ENCODE data around the gene TTLL13.

The TTLL13 gene

GRCh38 chr15:90227336-90227735 is 22.0 kb upstream of the TTLL13 start:
- no peaks in the 10 kb centered on the region for H3K9me3 Mint-ChIP-seq
- no peak overlapping the region for H3K4me3 Mint-ChIP-seq

GRCh38 chr15:90227816-90228772 is 21.3 kb upstream of the TTLL13 start:
- H3K27ac Mint-ChIP-seq = no peak overlapping the region
- peaks cover 33% of the 10 kb centered on the region for H3K4me1 Mint-ChIP-seq (ENCODE audit: low read depth)
- H3K36me3 Mint-ChIP-seq (ENCODE audit: low read depth) = peaks cover 44% of the 10 kb centered on the region
- no peak overlapping the region for H3K4me3 Mint-ChIP-seq
- no peaks in the 10 kb centered on the region for H3K27me3 Mint-ChIP-seq (ENCODE audit: low read depth)
- H3K9me3 Mint-ChIP-seq = no peaks in the 10 kb centered on the region

More at GRCh38 chr15:90227336-90227735, 22.0 kb upstream of the TTLL13 start:
- Mint-ChIP-seq H3K27ac (no peak overlapping the region), H3K4me1 (ENCODE audit: low read depth) (peaks cover 28% of the 10 kb centered on the region), H3K36me3 (ENCODE audit: low read depth) (peaks cover 42% of the 10 kb centered on the region), H3K27me3 (ENCODE audit: low read depth) (no peaks in the 10 kb centered on the region)

DNA sequence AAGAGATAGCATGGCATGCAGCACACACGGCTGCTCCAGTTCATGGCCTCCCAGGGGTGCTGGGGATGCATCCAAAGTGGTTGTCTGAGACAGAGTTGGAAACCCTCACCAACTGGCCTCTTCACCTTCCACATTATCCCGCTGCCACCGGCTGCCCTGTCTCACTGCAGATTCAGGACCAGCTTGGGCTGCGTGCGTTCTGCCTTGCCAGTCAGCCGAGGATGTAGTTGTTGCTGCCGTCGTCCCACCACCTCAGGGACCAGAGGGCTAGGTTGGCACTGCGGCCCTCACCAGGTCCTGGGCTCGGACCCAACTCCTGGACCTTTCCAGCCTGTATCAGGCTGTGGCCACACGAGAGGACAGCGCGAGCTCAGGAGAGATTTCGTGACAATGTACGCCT is 20.4 kb upstream of the TTLL13 start:
- Mint-ChIP-seq H3K27ac (no peak overlapping the region), H3K4me1 (ENCODE audit: low read depth) (peaks cover 33% of the 10 kb centered on the region), H3K27me3 (ENCODE audit: low read depth) (no peaks in the 10 kb centered on the region), H3K9me3 (no peaks in the 10 kb centered on the region), H3K36me3 (ENCODE audit: low read depth) (peaks cover 41% of the 10 kb centered on the region), H3K4me3 (no peak overlapping the region)

DNA sequence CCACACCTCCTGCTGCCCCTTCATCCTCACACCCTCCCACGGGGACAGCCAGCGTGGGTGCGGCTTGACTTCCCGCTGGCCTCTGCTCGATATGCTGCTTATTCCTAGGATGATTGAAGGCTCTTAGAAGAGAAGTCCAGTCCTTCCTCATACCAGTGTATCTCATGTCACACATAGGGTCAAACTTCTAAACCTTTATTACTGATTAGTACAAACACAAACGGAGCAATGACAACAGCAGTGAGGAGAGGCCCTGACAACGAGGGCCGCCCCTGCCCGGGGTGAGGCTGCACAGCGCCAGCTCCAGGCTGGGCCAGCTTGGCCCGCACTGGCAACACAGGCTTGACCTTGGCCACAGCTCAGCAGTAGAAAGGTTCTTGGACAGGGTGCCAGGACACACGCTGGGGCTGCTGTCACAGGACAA is 19.3 kb upstream of the TTLL13 start:
- Mint-ChIP-seq H3K27ac (peak overlapping the region; percentile 88), H3K4me1 (ENCODE audit: low read depth) (peaks cover 41% of the 10 kb centered on the region), H3K9me3 (no peaks in the 10 kb centered on the region), H3K4me3 (peak overlapping the region; percentile 97), H3K27me3 (ENCODE audit: low read depth) (no peaks in the 10 kb centered on the region), H3K36me3 (ENCODE audit: low read depth) (peaks cover 38% of the 10 kb centered on the region)

DNA sequence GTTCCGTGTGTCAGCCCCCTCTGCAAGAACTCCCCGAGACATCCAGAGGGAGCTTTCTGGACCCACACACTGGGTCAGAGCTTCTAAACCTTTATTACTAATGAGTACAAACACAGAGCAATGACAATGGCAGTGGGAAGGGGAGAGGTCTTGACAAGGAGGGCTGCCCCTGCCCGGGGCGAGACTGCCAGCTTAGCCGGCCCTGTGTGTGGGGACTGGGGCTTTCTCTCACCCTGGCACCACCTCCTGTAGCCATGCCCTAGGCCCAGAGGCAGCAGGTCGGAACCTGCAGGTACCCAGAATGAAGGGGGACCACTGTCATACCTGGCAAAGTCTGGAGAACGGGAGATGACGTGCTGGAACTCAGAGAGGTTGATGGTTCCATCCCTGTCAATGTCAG is 18.7 kb upstream of the TTLL13 start:
- H3K27me3 Mint-ChIP-seq (ENCODE audit: low read depth) = no peaks in the 10 kb centered on the region
- H3K36me3 Mint-ChIP-seq (ENCODE audit: low read depth) = peaks cover 38% of the 10 kb centered on the region
- H3K4me1 Mint-ChIP-seq (ENCODE audit: low read depth) = peaks cover 43% of the 10 kb centered on the region
- peak overlapping the region; percentile 97 for H3K4me3 Mint-ChIP-seq
- no peaks in the 10 kb centered on the region for H3K9me3 Mint-ChIP-seq
- H3K27ac Mint-ChIP-seq = peak overlapping the region; percentile 88

GRCh38 chr15:90231028-90232017 is 18.0 kb upstream of the TTLL13 start:
- H3K4me3 Mint-ChIP-seq = peak overlapping the region; percentile 97
- no peaks in the 10 kb centered on the region for H3K9me3 Mint-ChIP-seq
- peaks cover 47% of the 10 kb centered on the region for H3K4me1 Mint-ChIP-seq (ENCODE audit: low read depth)
- no peaks in the 10 kb centered on the region for H3K27me3 Mint-ChIP-seq (ENCODE audit: low read depth)
- peaks cover 38% of the 10 kb centered on the region for H3K36me3 Mint-ChIP-seq (ENCODE audit: low read depth)
- H3K27ac Mint-ChIP-seq = peak overlapping the region; percentile 88

GRCh38 chr15:90232196-90232595 is 17.2 kb upstream of the TTLL13 start:
- Mint-ChIP-seq H3K27ac (peak overlapping the region; percentile 88), H3K9me3 (no peaks in the 10 kb centered on the region), H3K4me3 (peak overlapping the region; percentile 97), H3K36me3 (ENCODE audit: low read depth) (peaks cover 38% of the 10 kb centered on the region), H3K4me1 (ENCODE audit: low read depth) (peaks cover 47% of the 10 kb centered on the region), H3K27me3 (ENCODE audit: low read depth) (no peaks in the 10 kb centered on the region)

- Mint-ChIP-seq H3K4me3 (peak overlapping the region; percentile 97), H3K9me3 (no peaks in the 10 kb centered on the region), H3K4me1 (ENCODE audit: low read depth) (peaks cover 47% of the 10 kb centered on the region), H3K36me3 (ENCODE audit: low read depth) (peaks cover 36% of the 10 kb centered on the region), H3K27me3 (ENCODE audit: low read depth) (no peaks in the 10 kb centered on the region), H3K27ac (peak overlapping the region; percentile 88)
Measured at GRCh38 chr15:90232941-90233386, 16.4 kb upstream of the TTLL13 start.

DNA sequence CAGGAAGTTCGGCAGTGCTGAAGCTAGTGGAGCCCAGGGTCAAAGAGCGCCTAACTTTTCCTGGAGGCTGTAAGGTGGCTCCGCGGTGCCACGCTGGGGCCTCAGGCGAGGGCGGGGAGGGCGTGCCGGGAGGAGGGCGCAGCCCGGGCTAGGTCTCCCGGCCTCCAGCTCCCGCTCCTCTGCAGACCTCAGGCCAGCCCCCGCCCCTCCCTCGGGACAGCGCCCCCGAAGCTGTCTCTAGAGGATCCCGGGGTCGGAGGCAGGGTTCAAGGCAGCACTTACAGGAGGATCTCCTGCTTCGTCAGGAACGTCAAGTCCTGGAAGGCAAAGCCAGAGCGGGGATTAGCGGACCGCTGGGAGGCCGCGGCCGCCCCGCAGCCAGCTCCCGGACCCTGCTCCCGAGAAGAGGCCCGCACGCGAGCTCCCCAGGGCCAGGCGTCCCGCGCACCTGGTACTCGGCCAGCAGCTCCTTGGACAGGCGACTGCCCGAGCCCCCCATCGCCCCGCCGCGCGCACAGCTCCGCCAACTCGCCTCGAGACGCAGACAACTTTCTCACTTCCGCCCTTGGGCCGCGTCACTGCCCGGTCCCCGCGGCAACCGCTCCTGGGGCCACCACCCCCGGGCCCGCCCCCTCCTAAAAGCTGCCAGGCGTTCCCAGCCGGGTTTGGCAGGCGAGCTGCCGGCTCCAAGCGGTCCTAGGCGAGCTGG is 15.8 kb upstream of the TTLL13 start, which contains the start of gene CIB1:
TSS of gene CIB1 (minus strand) at position 555 of the 709 bp plus-strand sequence. CDS start at position 499, 56 bp downstream.
- Mint-ChIP-seq H3K4me3 (peak within 1 kb of the TSS; percentile 97), H3K27me3 (ENCODE audit: low read depth) (no peaks in the 10 kb centered on the region), H3K36me3 (ENCODE audit: low read depth) (peaks cover 41% of the 10 kb centered on the region), H3K9me3 (no peaks in the 10 kb centered on the region), H3K27ac (peak within 1 kb of the TSS; percentile 88), H3K4me1 (ENCODE audit: low read depth) (peaks cover 49% of the 10 kb centered on the region)

DNA sequence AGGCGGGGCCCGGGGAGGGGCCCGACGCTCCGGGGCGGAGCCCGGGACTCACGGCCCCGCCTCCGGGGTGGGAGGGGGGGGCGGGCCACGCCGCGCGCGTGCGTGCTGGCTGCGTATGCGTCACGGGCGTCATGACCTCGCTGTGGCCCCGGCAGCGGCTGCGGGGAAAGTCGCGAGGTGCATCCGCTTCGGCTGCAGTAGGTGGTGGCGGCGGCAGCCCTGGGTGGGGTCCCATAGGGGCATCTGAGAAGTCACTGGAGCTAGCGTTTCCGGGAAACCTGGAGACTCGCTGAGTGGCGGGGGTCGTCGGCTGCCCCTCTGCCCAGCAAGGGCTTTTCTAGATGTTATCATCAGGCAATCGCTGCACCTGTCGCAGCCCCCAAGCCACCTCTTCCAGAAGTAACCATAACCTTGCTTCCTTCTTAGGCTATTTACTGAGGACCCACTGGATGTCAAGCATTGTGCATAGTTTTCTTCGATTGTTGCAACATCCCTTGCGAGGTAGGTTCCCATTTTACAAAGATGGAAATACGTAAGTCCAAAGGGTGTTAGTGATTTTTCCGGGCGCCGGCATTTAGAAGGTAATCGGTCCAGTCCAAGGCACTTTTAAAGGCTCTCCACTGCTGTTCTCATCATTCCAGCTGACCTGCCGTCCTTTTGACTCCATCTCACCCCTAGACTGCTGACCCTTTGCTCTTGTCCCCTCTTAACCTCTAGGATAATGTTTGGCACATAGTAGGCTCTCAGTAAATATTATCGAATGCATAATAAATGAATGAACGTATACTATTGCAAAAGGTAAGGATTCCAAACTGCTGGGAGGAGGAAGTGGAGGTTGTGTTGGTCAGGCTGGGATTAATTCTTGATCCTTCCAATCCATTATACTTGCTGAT is 15.0 kb upstream of the TTLL13 start, which contains the start of gene GDPGP1:
TSS of gene GDPGP1 (plus strand) at position 114 of the 893 bp plus-strand sequence. CDS start 6,700 bp downstream, outside the sequence.
- Mint-ChIP-seq H3K36me3 (ENCODE audit: low read depth) (peaks cover 40% of the 10 kb centered on the region), H3K4me1 (ENCODE audit: low read depth) (peaks cover 48% of the 10 kb centered on the region), H3K9me3 (no peaks in the 10 kb centered on the region), H3K4me3 (peak within 1 kb of the TSS; percentile 97), H3K27ac (peak within 1 kb of the TSS; percentile 88), H3K27me3 (ENCODE audit: low read depth) (no peaks in the 10 kb centered on the region)

DNA sequence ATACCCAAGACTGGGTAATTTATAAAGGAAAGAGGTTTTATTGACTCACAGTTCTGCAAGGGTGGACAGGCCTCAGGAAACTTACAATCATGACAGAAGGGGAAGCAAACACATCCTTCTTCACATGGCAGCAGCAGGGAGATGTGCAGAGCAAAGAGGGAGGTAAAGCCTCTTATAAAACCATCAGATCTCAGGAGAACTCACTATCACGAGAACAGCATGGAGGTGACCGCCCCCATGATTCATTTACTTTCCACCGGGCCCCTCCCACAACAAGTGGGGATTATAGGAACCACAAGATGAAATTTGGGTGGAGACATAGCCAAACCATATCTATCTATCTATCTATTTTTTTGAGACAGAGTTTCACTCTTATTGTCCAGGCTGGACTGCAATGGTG is 10.0 kb upstream of the TTLL13 start:
- Mint-ChIP-seq H3K36me3 (ENCODE audit: low read depth) (peaks cover 24% of the 10 kb centered on the region), H3K9me3 (no peaks in the 10 kb centered on the region), H3K4me1 (ENCODE audit: low read depth) (peaks cover 17% of the 10 kb centered on the region), H3K4me3 (no peak overlapping the region), H3K27me3 (ENCODE audit: low read depth) (no peaks in the 10 kb centered on the region), H3K27ac (no peak overlapping the region)

DNA sequence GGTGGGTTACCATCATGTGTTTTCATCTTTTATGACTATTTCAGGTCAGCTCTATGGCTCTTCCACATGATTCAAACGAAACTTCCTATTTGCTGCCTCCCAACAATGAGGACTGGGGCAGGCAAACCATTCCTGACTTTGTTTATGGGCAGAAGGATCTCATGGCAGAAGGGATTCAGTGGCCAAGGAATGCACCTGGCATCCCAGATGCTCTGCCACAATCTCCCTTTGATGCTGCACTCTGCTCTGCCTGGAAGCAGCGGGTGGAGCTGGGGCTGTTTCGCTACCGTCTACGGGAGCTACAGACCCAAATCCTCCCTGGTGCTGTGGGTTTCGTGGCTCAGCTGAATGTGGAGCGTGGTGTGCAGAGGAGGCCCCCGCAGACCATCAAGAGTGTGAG is 8.5 kb upstream of the TTLL13 start:
- Mint-ChIP-seq H3K4me1 (ENCODE audit: low read depth) (peaks cover 8% of the 10 kb centered on the region), H3K27me3 (ENCODE audit: low read depth) (no peaks in the 10 kb centered on the region), H3K36me3 (ENCODE audit: low read depth) (peaks cover 24% of the 10 kb centered on the region), H3K9me3 (no peaks in the 10 kb centered on the region), H3K27ac (no peak overlapping the region), H3K4me3 (no peak overlapping the region)
